Measurements from ENCODE around the gene GGCX. TPM values are rescaled to one million over a fixed set of nuclear protein-coding genes. Genes with fewer than 3 reads are reported as not detected.

Gene GGCX
- total and polyA plus RNA-seq, 2 of the 13 experiments (the other 11 are each of a cell fraction or from before 2014, with no cell fraction given), result 72.5 to 103 TPM

DNA sequence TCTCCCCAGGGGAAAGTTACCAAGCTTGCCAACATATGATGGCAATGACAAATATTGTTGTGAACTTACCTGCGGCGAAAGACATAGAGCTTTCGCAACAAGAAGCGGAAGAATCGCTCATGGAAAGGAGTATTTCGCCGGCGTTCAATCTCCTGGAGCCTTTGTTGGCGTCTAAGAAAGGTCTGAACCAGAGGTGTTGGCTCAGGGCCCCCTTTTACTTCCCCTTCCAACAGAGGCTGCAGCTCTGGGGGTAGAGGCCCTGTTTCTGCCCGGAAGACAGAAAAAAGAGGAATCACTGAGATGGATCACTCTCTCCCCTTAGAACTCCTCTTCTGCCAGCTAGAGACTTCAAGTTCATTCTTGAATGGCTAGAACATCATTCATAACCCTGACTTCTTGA, 10.8 kb downstream of the GGCX start:
- no peak overlapping the region for H3K4me2 ChIP-seq (ENCODE audit: low read depth, low read length)
- in situ Hi-C loops (cut with HindIII; ENCODE audit: extremely low pct_ligation_motif_present, low pct_unique_long_range_greater_than_20kb) (loop anchor here (5.0 kb wide), 2 partner anchors 128 to 158 kb away; no protein-coding TSS in a partner anchor), intact Hi-C loops (cut with micrococcal nuclease; ENCODE audit: unreplicated experiment) (loop anchor here (5.0 kb wide), 1 partner anchor 223 kb away; the partner anchor contains the start of gene TGOLN2)
- FAIRE-seq (no peak), ATAC-seq (no peak), DNase-seq (ENCODE audit: low spot score) (no peak)
- ChIA-PET POLR2A (interaction anchor here (0.9 to 20.8 kb wide), 6 partner anchors 9 to 185 kb away, joined by 3 to 645 read pairs (median 131); partner anchors contain the start of genes C2orf68, GGCX, MAT2A and RNF181), CTCF (ENCODE audit: low intra/inter-chr PET ratio, low total read pairs) (interaction anchor here (3.9 to 4.8 kb wide), 2 partner anchors 129 to 159 kb away, joined by 41 to 45 read pairs; no protein-coding TSS in a partner anchor)
- 95% methylated on average over 10 of the region's 10 CpGs for WGBS (ENCODE audit: low lambda C conversion rate)
- BruUV-seq (replicated peaks), result no TSS peak
- no peaks in the 10 kb centered on the region for H3K27me3 ChIP-seq (ENCODE audit: control insufficient read depth in 1 of 2, insufficient read depth in 2 of 2, low read length in 2 of 2)
- peaks cover 42 to 61% of the 10 kb centered on the region in 2 experiments for H3K36me3 ChIP-seq (replicated peaks in 1 of 2; ENCODE audit: control insufficient read depth in 1 of 2, insufficient read depth in 2 of 2, low read length in 2 of 2)
- H3K4me1 ChIP-seq (ENCODE audit: insufficient read depth, low read length), result no peaks in the 10 kb centered on the region
- no peak overlapping the region for H3K4me3 ChIP-seq (replicated peaks in 1 of 3; ENCODE audit: insufficient read depth in 1 of 3, low read depth in 2 of 3, low read length in 3 of 3)
- H4K20me1 ChIP-seq (ENCODE audit: insufficient read depth, low read length), result peaks cover 12% of the 10 kb centered on the region
- H3K79me2 ChIP-seq (ENCODE audit: insufficient read depth, low read length), result no peaks in the 10 kb centered on the region
- H2AFZ ChIP-seq (ENCODE audit: low read length), result no peak overlapping the region
- no peak for TF ChIP-seq DR1 (CRISPR knock-in tag; IDR thresholded peaks at IDR 0.05)
- 0 out of 4 replicates have a peak, but pooled peaks of 1 of the 2 experiments have one; percentile 15 for TF ChIP-seq POLR2A (IDR thresholded peaks at IDR 0.05; ENCODE audit: insufficient read depth in 1 of 2, low read depth in 2 of 2, low read length in 2 of 2)
- H3K27ac ChIP-seq (ENCODE audit: extremely low read length, insufficient read depth, low read length), result no peak overlapping the region
- H3K9me3 ChIP-seq (ENCODE audit: low read length), result no peaks in the 10 kb centered on the region
- H3K9ac ChIP-seq (ENCODE audit: insufficient read depth, low read depth, low read length), result no peak overlapping the region

DNA sequence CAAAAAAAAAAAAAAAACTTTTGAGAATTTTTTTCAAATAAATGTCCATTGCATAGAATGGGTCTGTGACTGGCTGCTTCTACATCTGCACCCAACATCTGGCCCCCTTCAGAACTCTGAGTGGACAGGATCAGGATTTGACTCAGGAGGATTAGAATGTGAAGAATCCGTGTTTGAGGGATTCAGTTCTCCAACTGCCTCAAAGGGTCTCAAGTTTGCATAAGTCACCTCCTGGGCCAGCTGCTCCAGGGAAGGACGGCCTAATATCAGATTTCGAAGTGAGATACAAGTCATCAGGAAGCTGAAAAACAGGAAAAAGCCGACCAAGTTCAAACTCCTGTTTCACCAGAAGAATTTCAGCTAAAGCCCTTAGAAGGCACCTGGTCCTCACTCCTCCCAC, 11.5 kb downstream of the GGCX start:
- FAIRE-seq, result no peak
- intact Hi-C loops (cut with micrococcal nuclease; ENCODE audit: unreplicated experiment) (loop anchor here (5.0 kb wide), 1 partner anchor 223 kb away; the partner anchor contains the start of gene TGOLN2), in situ Hi-C loops (cut with HindIII; ENCODE audit: extremely low pct_ligation_motif_present, low pct_unique_long_range_greater_than_20kb) (loop anchor here (5.0 kb wide), 2 partner anchors 128 to 158 kb away; no protein-coding TSS in a partner anchor)
- Histone ChIP-seq H3K27me3 (ENCODE audit: control insufficient read depth in 1 of 2, insufficient read depth in 2 of 2, low read length in 2 of 2) (no peaks in the 10 kb centered on the region), H3K9ac (ENCODE audit: insufficient read depth, low read depth, low read length) (no peak overlapping the region), H3K79me2 (ENCODE audit: insufficient read depth, low read length) (no peaks in the 10 kb centered on the region), H3K27ac (ENCODE audit: extremely low read length, insufficient read depth, low read length) (no peak overlapping the region), H3K4me3 (replicated peaks in 1 of 3; ENCODE audit: insufficient read depth in 1 of 3, low read depth in 2 of 3, low read length in 3 of 3) (no peak overlapping the region), H3K9me3 (ENCODE audit: low read length) (no peaks in the 10 kb centered on the region), H3K36me3 (replicated peaks in 1 of 2; ENCODE audit: control insufficient read depth in 1 of 2, insufficient read depth in 2 of 2, low read length in 2 of 2) (peaks cover 36 to 57% of the 10 kb centered on the region in 2 experiments), H3K4me1 (ENCODE audit: insufficient read depth, low read length) (no peaks in the 10 kb centered on the region), H2AFZ (ENCODE audit: low read length) (no peak overlapping the region), H3K4me2 (ENCODE audit: low read depth, low read length) (no peak overlapping the region), H4K20me1 (ENCODE audit: insufficient read depth, low read length) (peaks cover 12% of the 10 kb centered on the region)
- ChIA-PET POLR2A (interaction anchor here (0.9 to 20.8 kb wide), 6 partner anchors 8 to 129 kb away, joined by 3 to 645 read pairs (median 131); partner anchors contain the start of genes C2orf68, GGCX, MAT2A and RNF181), CTCF (ENCODE audit: low intra/inter-chr PET ratio, low total read pairs) (interaction anchor here (4.8 kb wide), 1 partner anchor 129 kb away, joined by 45 read pairs; no protein-coding TSS in a partner anchor)
- 79% methylated on average over 4 of the region's 4 CpGs for WGBS (ENCODE audit: low lambda C conversion rate)
- TSS peak; percentile 33 for BruUV-seq (replicated peaks)
- ATAC-seq, result no peak
- TF ChIP-seq DR1 (CRISPR knock-in tag; IDR thresholded peaks at IDR 0.05) (no peak), POLR2G (IDR thresholded peaks at IDR 0.05; ENCODE audit: low read depth, low read length) (0 out of 2 replicates have a peak, but pooled peaks have one; percentile 8)
- DNase-seq (ENCODE audit: low spot score), result no peak

Measured in HepG2 (cell line).